Heart left ventricle (tissue), 16 donors: ENCODE data around the gene FBXO46. TPM values are rescaled to one million over a fixed set of nuclear protein-coding genes. Genes with fewer than 3 reads are reported as not detected.

ENCODE experiments used
- ATAC-seq, 4 donors: fragments of 200-7000 bp; cut with Tn5 transposase; one replicate each; pipeline ENCODE4 v1.9.1; 2020 to 2022; ENCODE audit warnings: moderate library complexity in 4 of 4, mild to moderate bottlenecking in 3 of 4, moderate number of reproducible peaks in 1 of 4
- DNase-seq, 5 donors: peaks; one replicate each; pipeline ENCODE4 v3.0.0-alpha.2; 2020
- H3K27ac ChIP-seq, 12 donors: fragments of 200-600 bp; sonication (generic) in 4 of 12; one replicate each; pipeline versions ENCODE4 v1.5.0 to v1.8.0; 2016 to 2022; ENCODE audit warnings: mild to moderate bottlenecking in 2 of 12
- H3K27me3 ChIP-seq, 9 donors: fragments of 200-600 bp; sonication (generic) in 2 of 9; one replicate each; pipeline versions ENCODE4 v1.5.1 to v1.8.0; 2016 to 2022; ENCODE audit warnings: mild to moderate bottlenecking in 3 of 9
- H3K36me3 ChIP-seq, 9 donors: fragments of 200-600 bp; sonication (generic) in 2 of 9; one replicate each; pipeline versions ENCODE4 v1.5.0 to v1.8.0; 2018 to 2022; ENCODE audit warnings: mild to moderate bottlenecking in 2 of 9
- H3K4me1 ChIP-seq, 12 donors: fragments of 200-600 bp; sonication (generic) in 4 of 12; one replicate each; pipeline versions ENCODE4 v1.5.0 to v1.8.0; 2016 to 2022; ENCODE audit warnings: mild to moderate bottlenecking in 3 of 12
- H3K4me3 ChIP-seq, 12 donors: fragments of 200-600 bp; sonication (generic) in 4 of 12; one replicate each; pipeline versions ENCODE4 v1.5.0 to v1.8.0; 2017 to 2022; ENCODE audit warnings: mild to moderate bottlenecking in 9 of 12, moderate library complexity in 4 of 12
- H3K9me3 ChIP-seq, 12 donors: fragments of 200-600 bp; sonication (generic) in 4 of 12; one replicate each; pipeline versions ENCODE4 v1.5.0 to v1.8.0; 2016 to 2022; ENCODE audit warnings: mild to moderate bottlenecking in 1 of 12
- CTCF ChIP-seq, 12 donors: fragments of 200-600 bp; sonication (generic) in 4 of 12; IDR thresholded peaks; one replicate each; pipeline versions ENCODE4 v1.5.0 to v1.8.0; 2018 to 2022; ENCODE audit warnings: antibody characterized with exemption in 12 of 12, mild to moderate bottlenecking in 5 of 12
- POLR2A ChIP-seq, 2 donors: fragments of 450-650 bp; IDR thresholded peaks; one replicate each; pipeline ENCODE4 v1.6.1; 2017; ENCODE audit warnings: antibody characterized with exemption in 2 of 2, mild to moderate bottlenecking in 2 of 2, moderate library complexity in 2 of 2
- WGBS, 4 donors: extraction: QIAGEN DNeasy Blood & Tissue Kit in 2 of 4; methylation state at CpG; one replicate each; pipeline versions ENCODE4 v1.1.5 to v1.1.7; 2013 to 2018; 5-methylcytosine and 5-hydroxymethylcytosine counted together
- intact Hi-C, 10 donors: fragments of 100-400 bp; cut with DNase I; formaldehyde crosslinking; loops; one replicate each; pipeline versions ENCODE4 v1.11.1 to v1.14.2; 2022
- polyA plus RNA-seq, 2 donors: library from polyadenylated mRNA; stranded (reverse); fragments of 200-250 nt; gene quantifications; one replicate each; pipeline ENCODE4 v1.2.3, GENCODE V29; 2013
- total RNA-seq, 9 donors: library from RNA; depleted of rRNA in 2 of 9; stranded (reverse); fragments of >200 nt in 2 of 9; fragmentation: NEBNext Ultra II Directional in 3 of 9; extraction: Animal tissue kit (Norgen Biotek cat#: 25700) in 3 of 9; gene quantifications; one replicate each; pipeline versions ENCODE4 v1.1.0 to v1.2.4, GENCODE V29; 2016 to 2023
- donor health status: ischemic (EF 13 %, LVEDD 7.1; RV severe dilation, severe dysfunction).
- donor health status: healthy with polysubstance abuse.
- donor health status: DM: no; HTN: yes; CAD: no.
- donor health status: DM: no; HTN: no; CAD: no.
- donor health status: ischemic (EF 25% LVEDD 6.9; RV normal size, moderate dysfunction).
- donor health status: ischemic (EF 25% LVEDD 5.7; RV mildly dilated, moderate dysfunction).
- donor health status: healthy.
- donor health status: DM: yes; HTN: yes; CAD: no.
- donor health status: ischemic (EF 35%, LVEDD 5.7; RV mildly dilated, moderate dysfunction).
- donor health status: nonischemic (EF 11% LVEDD 7.7; RV severe dilation, severe dysfunction).
- donor health status: DM: yes; HTN: yes; CAD: no.
- donor health status: PGD.
- donor health status: ischemic (EF 29% LVEDD 5.4; RV normal size, mild dysfunction).
- donor health status: nonischemic (EF 23%, LVEDD 6.1; RV moderate dilation, normal function).

FBXO46 gene
- total and polyA plus RNA-seq, 11 donors = 7.2 to 17.8 (median 10.2) TPM

- intact Hi-C loops = loop anchor here in 8 of 10 donors (1.0 to 10.0 kb wide), 8 partner anchors 13 to 75 kb away; partner anchors contain the start of genes SIX5 (in 6 of the 8), QPCTL (in 4 of the 8), DMWD (in 1 of the 8) and FBXO46 (in 1 of the 8)
- H3K4me1 ChIP-seq = peaks cover 0 to 43% (median 16%) of the 10 kb centered on the region in 12 donors
- no peaks in the 10 kb centered on the region for H3K9me3 ChIP-seq
- H3K27me3 ChIP-seq = no peaks in the 10 kb centered on the region
- ATAC-seq = peak in 2 of 4 donors; percentile 0 to 1
- WGBS, 4 donors = 37 to 52% (median 46%) methylated on average over 8 to 12 of the region's 12 CpGs
- TF ChIP-seq CTCF (IDR thresholded peaks at IDR 0.05) (no peak), POLR2A (IDR thresholded peaks at IDR 0.05) (no peak)
- peak overlapping the region; percentile 14 to 77 (median 68) for H3K4me3 ChIP-seq
- no peak for DNase-seq
- H3K27ac ChIP-seq = peak overlapping the region; percentile 78 to 96 (median 94)
- peaks cover 0 to 22% (median 5%) of the 10 kb centered on the region in 9 donors for H3K36me3 ChIP-seq
These were observed 12.6 kb downstream of the FBXO46 start for GRCh38 chr19:45717983-45718650.

GRCh38 chr19:45717131-45717982 lies 13.3 kb downstream of the FBXO46 start:
- H3K4me1 ChIP-seq = peaks cover 0 to 38% (median 16%) of the 10 kb centered on the region in 12 donors
- peak; percentile 97 to 98 (median 98) for ATAC-seq

GRCh38 chr19:45716359-45717130 lies 14.2 kb downstream of the FBXO46 start:
- Histone ChIP-seq H3K27ac (peak overlapping the region; percentile 67 to 96 (median 93)), H3K9me3 (no peaks in the 10 kb centered on the region), H3K4me1 (peaks cover 0 to 29% (median 16%) of the 10 kb centered on the region in 12 donors), H3K36me3 (peaks cover 0 to 31% (median 17%) of the 10 kb centered on the region in 9 donors), H3K27me3 (no peaks in the 10 kb centered on the region), H3K4me3 (peak overlapping the region; percentile 47 to 77 (median 68))
- ATAC-seq (no peak), DNase-seq (no peak)
- 1 to 2% (median 2%) methylated on average over 24 of the region's 24 CpGs for WGBS, 4 donors
- no peak for TF ChIP-seq POLR2A (IDR thresholded peaks at IDR 0.05)
- no peak for TF ChIP-seq CTCF (IDR thresholded peaks at IDR 0.05)
- intact Hi-C loops = loop anchor here in 8 of 10 donors (1.0 to 10.0 kb wide), 8 partner anchors 14 to 76 kb away; partner anchors contain the start of genes SIX5 (in 6 of the 8), QPCTL (in 4 of the 8), DMWD (in 1 of the 8) and FBXO46 (in 1 of the 8)

More at GRCh38 chr19:45717131-45717982, 13.3 kb downstream of the FBXO46 start:
- Histone ChIP-seq H3K4me3 (peak overlapping the region; percentile 47 to 77 (median 68)), H3K36me3 (peaks cover 0 to 25% (median 9%) of the 10 kb centered on the region in 9 donors), H3K27me3 (no peaks in the 10 kb centered on the region), H3K9me3 (no peaks in the 10 kb centered on the region), H3K27ac (peak overlapping the region; percentile 78 to 96 (median 94))
- DNase-seq = peak; percentile 99 to 100 (median 99)
- TF ChIP-seq POLR2A (IDR thresholded peaks at IDR 0.05) (peak in 1 of 2 donors; percentile 43), CTCF (IDR thresholded peaks at IDR 0.05) (peak in 7 of 12 donors; percentile 8 to 38 (median 19))
- intact Hi-C loops = loop anchor here in 8 of 10 donors (1.0 to 10.0 kb wide), 8 partner anchors 13 to 75 kb away; partner anchors contain the start of genes SIX5 (in 6 of the 8), QPCTL (in 4 of the 8), DMWD (in 1 of the 8) and FBXO46 (in 1 of the 8)
- 0% methylated on average over 39 to 51 of the region's 51 CpGs for WGBS, 4 donors
